Head of caudate nucleus (tissue), 42 donors: ENCODE data around the gene PTPN22.

Experiments
- DNase-seq, 42 donors: peaks; one replicate each; pipeline versions ENCODE4 v3.0.0 to v3.0.0-alpha.2; 2020 to 2021; ENCODE audit warnings: mixed read lengths in 7 of 42
- intact Hi-C: fragments of 100-400 bp; cut with DNase I; formaldehyde crosslinking; loops from one replicate; pipeline ENCODE4 v1.15.0; 2022

PTPN22 gene

GRCh38 chr1:113871597-113872113 is at the start of gene PTPN22:
TSS of gene PTPN22 (minus strand) at chr1:113871712.
- DNase-seq: peak in 23 of 42 donors; percentile 4 to 54 (median 22)
- intact Hi-C loops: no loop called here

- intact Hi-C loops: no loop called here
- DNase-seq: no peak
Observed at GRCh38 chr1:113918243-113918642, 46.7 kb upstream of the PTPN22 start.

GRCh38 chr1:113917400-113918082 is 46.0 kb upstream of the PTPN22 start:
- intact Hi-C loops: no loop called here
- no peak for DNase-seq

- DNase-seq: no peak
- intact Hi-C loops: no loop called here
Observed at GRCh38 chr1:113916974-113917373, 45.5 kb upstream of the PTPN22 start.

- intact Hi-C loops: no loop called here
- DNase-seq: no peak
Observed at GRCh38 chr1:113913887-113914664, 42.6 kb upstream of the PTPN22 start.

- intact Hi-C loops: no loop called here
- DNase-seq: no peak
Observed at GRCh38 chr1:113913312-113913668, 41.8 kb upstream of the PTPN22 start.

- peak in 15 of 42 donors; percentile 10 to 47 (median 21) for DNase-seq
- intact Hi-C loops: no loop called here
Observed at GRCh38 chr1:113912594-113913311, 41.2 kb upstream of the PTPN22 start.

GRCh38 chr1:113905435-113905861 is 33.9 kb upstream of the PTPN22 start:
- peak in 6 of 42 donors; percentile 3 to 53 (median 24) for DNase-seq
- intact Hi-C loops: loop anchor here (1.0 to 5.0 kb wide), 2 partner anchors 24 to 93 kb away; partner anchors contain the start of genes HIPK1 and RSBN1

GRCh38 chr1:113904674-113905434 is 33.3 kb upstream of the PTPN22 start, which contains the start of the genes AP4B1 and DCLRE1B:
TSS of gene AP4B1 (minus strand) at chr1:113904799. CDS start at chr1:113904717, 82 bp downstream.
TSS of gene DCLRE1B (plus strand) at chr1:113905326. CDS start at chr1:113905587, 261 bp downstream.
- intact Hi-C loops: loop anchor here (1.0 to 5.0 kb wide), 2 partner anchors 24 to 93 kb away; partner anchors contain the start of genes HIPK1 and RSBN1
- DNase-seq: peak; percentile 93 to 99 (median 98)

GRCh38 chr1:113904293-113904673 is 32.8 kb upstream of the PTPN22 start:
- intact Hi-C loops: no loop called here
- peak in 3 of 42 donors; percentile 50 to 62 (median 56) for DNase-seq

- intact Hi-C loops: no loop called here
- peak in 26 of 42 donors; percentile 5 to 61 (median 23) for DNase-seq
Observed at GRCh38 chr1:113903501-113904292, 32.2 kb upstream of the PTPN22 start.

GRCh38 chr1:113901191-113901590 is 29.7 kb upstream of the PTPN22 start:
- intact Hi-C loops: no loop called here
- DNase-seq: no peak

GRCh38 chr1:113899111-113899510 is 27.6 kb upstream of the PTPN22 start:
- DNase-seq: no peak
- intact Hi-C loops: no loop called here

- intact Hi-C loops: no loop called here
- no peak for DNase-seq
Observed at GRCh38 chr1:113898241-113898814, 26.8 kb upstream of the PTPN22 start.

- DNase-seq: no peak
Observed at GRCh38 chr1:113895961-113896360, 24.4 kb upstream of the PTPN22 start.

GRCh38 chr1:113895098-113895497 is 23.6 kb upstream of the PTPN22 start:
- intact Hi-C loops: no loop called here

More at GRCh38 chr1:113895961-113896360, 24.4 kb upstream of the PTPN22 start:
- intact Hi-C loops: no loop called here

GRCh38 chr1:113893267-113893666 is 21.8 kb upstream of the PTPN22 start:
- no peak for DNase-seq
- intact Hi-C loops: no loop called here

More at GRCh38 chr1:113895098-113895497, 23.6 kb upstream of the PTPN22 start:
- no peak for DNase-seq
